Germinal center (tissue), 1 donor: ENCODE measurements around the gene NEMP2.
"Not testable (repeated sequence)": the region's sequence is repeated elsewhere in the genome, so short reads cannot be mapped to it uniquely, and the experiment has no call there.

ENCODE experiments used
- DNase-seq: peaks from one replicate; pipeline ENCODE4 v3.0.0; 2012; ENCODE audit warnings: mixed read lengths, low spot score

NEMP2 gene

GRCh38 chr2:190526105-190526750, 8.3 kb downstream of the NEMP2 start:
- DNase-seq: no peak

- no peak for DNase-seq
Measured at GRCh38 chr2:190524928-190525327, 9.6 kb downstream of the NEMP2 start.

- no peak for DNase-seq
Measured at GRCh38 chr2:190519975-190520767, 14.4 kb downstream of the NEMP2 start.

GRCh38 chr2:190517468-190517867, 17.1 kb downstream of the NEMP2 start:
- DNase-seq: no peak

GRCh38 chr2:190515687-190516086, 18.8 kb downstream of the NEMP2 start:
- no peak for DNase-seq

- no peak for DNase-seq
Measured at GRCh38 chr2:190514676-190515075, 19.8 kb downstream of the NEMP2 start.

- no peak for DNase-seq
Measured at GRCh38 chr2:190513877-190514276, 20.6 kb downstream of the NEMP2 start.

- DNase-seq: no peak
Measured at GRCh38 chr2:190512539-190513095, 21.9 kb downstream of the NEMP2 start.

- no peak for DNase-seq
Measured at GRCh38 chr2:190511104-190511503, 23.4 kb downstream of the NEMP2 start.

GRCh38 chr2:190509895-190510294, 24.6 kb downstream of the NEMP2 start:
- DNase-seq: not testable (repeated sequence)

GRCh38 chr2:190507135-190507534, 27.4 kb downstream of the NEMP2 start:
- no peak for DNase-seq

- no peak for DNase-seq
Measured at GRCh38 chr2:190506666-190507065, 27.9 kb downstream of the NEMP2 start.

- DNase-seq: no peak
Measured at GRCh38 chr2:190505696-190506095, 28.8 kb downstream of the NEMP2 start.

GRCh38 chr2:190504912-190505311, 29.6 kb downstream of the NEMP2 start:
- no peak for DNase-seq

- no peak for DNase-seq
Measured at GRCh38 chr2:190503088-190503487, 31.4 kb downstream of the NEMP2 start.

- no peak for DNase-seq
Measured at GRCh38 chr2:190501702-190502407, 32.7 kb downstream of the NEMP2 start.

GRCh38 chr2:190501231-190501630, 33.3 kb downstream of the NEMP2 start:
- DNase-seq: no peak

GRCh38 chr2:190500054-190500502, 34.4 kb downstream of the NEMP2 start:
- DNase-seq: no peak

- no peak for DNase-seq
Measured at GRCh38 chr2:190499273-190499672, 35.2 kb downstream of the NEMP2 start.

GRCh38 chr2:190497428-190497827, 37.1 kb downstream of the NEMP2 start:
- DNase-seq: no peak

- not testable (repeated sequence) for DNase-seq
Measured at GRCh38 chr2:190494600-190495227, 39.8 kb downstream of the NEMP2 start.

GRCh38 chr2:190493095-190493494, 41.4 kb downstream of the NEMP2 start:
- no peak for DNase-seq
